Ecto neural progenitor cell (in vitro differentiated cells): ENCODE measurements around the gene HMG20A.
"Not testable (repeated sequence)": the region's sequence is repeated elsewhere in the genome, so short reads cannot be mapped to it uniquely, and the experiment has no call there.

ENCODE experiments used
- DNase-seq: peaks from one replicate; pipeline ENCODE4 v3.0.0-alpha.2; 2018; ENCODE audit warnings: low spot score

The HMG20A gene

DNA sequence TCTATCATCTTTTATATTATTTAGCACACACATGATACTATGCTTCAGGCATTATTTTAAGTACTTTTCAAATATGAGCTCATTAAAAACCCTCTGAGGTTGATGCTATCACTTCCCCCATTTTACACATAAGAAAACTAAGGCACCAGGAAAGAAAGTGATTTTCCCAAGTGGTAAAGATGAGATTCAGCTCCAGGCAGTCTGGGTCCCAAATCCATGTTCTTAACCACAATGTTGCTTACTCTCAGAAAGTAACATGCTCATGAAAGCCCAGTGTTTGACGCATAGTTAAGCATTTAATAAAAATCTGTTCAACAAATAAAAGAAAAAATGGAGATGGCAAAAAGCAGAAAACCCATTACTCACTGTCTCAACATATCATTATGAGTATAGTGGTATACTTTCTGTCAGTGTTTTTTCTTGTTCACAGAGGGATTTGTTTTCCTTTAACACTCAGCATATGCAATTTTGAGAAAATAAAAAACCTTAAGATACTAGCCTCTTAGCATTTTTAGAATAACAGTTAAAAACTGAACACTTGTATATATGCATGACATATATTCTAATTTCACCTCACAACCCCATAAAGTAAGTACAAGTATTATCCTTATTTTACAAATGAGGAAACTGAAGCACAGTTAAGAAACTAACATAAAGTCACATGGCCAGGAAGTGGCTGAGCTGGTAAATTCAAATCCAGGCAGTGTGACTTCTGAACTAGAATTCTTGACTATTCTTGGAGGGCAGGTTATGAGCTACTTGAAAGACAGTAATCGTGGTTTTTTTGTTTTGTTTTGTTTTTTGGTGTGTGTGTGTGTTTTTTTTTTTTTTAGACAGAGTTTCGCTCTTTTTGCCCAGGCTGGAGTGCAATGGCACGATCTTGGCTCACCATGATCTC lies 11.2 kb upstream of the HMG20A start:
- DNase-seq, result no peak

GRCh38 chr15:77410157-77410500 lies 10.6 kb upstream of the HMG20A start:
- not testable (repeated sequence) for DNase-seq

DNA sequence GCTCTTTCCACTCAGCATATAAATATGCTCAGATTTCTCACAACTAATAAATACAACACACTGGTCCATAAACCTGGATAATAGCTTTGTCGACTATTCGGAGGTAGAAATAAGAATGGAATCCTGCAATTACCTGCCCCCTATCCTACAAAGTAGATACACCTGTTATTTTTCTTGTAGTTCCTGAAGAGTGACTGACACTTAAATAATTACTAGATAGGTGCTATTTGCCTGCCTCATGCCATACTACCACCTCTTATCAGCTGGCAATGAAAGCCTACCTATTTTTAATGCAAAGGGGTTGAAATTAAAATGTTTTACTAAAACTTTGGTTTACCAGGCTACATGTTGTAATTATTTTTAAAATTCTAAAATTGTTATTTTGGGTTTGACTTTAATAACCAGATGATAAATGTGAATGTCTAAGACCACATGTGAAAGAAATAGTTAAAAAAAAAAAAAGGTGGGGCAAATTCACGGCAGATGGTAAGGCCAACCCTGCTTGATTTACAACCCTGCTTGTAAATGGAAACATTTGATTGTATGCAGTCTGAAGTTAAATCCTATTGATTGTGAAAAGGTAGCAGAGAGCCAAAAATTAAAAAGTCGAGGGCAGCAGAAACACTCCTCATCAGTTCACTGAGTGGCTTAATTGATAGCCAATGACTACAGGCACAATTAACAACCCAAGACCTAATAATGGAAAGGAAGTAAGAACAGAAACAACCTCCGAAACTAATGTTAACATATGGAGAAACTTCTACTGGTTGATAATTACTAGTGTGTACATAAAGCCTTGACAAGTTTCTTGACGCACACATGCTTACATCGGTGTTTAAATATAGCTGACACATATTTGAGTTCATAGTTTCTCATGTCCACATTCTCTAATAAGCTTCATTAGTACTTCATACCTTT lies 9.7 kb upstream of the HMG20A start:
- no peak for DNase-seq

- DNase-seq, result no peak
Measured at GRCh38 chr15:77411619-77411976, 9.1 kb upstream of the HMG20A start.

- DNase-seq, result no peak
Measured at GRCh38 chr15:77412972-77413698, 7.6 kb upstream of the HMG20A start.

DNA sequence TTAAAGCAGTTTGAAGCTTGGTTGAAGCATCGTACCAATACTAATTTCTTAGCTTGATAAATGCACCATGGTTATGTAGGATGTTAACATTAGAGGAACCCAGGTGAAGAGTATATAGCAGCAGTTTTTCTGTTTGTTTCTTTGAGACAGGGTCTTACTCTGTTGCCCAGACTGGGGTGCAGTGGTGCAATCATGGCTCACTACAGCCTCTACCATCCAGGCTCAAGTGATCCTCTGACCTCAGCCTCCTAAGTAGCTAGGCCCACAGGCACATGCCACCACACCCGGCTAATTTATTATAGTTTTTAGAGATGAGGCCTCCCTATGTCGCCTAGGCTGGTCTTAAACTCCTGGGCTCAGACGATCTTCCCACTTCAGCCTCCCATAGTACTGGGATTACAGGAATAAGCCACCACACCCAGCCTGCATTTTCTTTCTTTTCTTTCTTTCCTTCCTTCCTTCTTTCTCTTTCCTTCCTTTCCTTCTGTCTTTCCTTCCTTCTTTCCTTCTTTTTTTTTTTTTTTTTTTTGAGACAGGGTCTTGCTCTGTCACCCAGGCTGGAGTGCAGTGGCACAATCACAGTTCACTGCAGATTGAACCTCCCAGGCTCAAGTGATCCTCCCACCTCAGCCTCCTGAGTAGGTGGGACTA lies 6.9 kb upstream of the HMG20A start:
- DNase-seq, result no peak

GRCh38 chr15:77414789-77415442 lies 5.8 kb upstream of the HMG20A start:
- no peak for DNase-seq

DNA sequence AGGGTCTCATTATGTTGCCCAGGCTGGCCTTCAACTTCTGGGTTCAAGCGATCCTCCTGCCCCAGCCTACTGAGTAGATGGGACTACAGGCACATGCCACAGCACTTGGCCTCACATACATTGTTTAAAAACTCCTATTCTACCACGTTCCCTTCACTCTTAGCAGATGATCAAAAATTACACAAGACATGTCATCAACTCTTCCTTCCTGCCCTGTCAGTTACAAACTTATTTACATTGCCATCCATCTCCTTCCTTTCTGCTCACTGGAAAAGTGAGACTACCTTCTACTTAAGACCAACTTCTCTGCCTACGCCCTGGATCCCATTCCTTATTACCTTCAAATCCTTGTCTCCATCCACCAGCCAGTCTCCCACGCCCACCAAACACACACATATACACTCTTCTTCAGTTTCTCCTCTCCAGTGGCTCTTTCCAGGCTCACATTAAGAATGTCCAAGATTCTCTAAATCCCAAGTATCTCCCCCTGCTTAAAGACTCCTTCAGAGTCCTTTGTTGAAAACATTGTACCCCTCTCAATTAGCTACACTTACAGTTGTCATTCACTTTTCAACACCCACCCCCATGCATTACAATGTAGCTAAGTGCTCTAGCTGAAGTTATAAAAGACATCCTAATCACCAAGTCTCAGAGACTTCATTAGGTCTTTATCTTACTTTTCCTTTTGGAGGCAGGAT lies 5.1 kb upstream of the HMG20A start:
- DNase-seq, result no peak

DNA sequence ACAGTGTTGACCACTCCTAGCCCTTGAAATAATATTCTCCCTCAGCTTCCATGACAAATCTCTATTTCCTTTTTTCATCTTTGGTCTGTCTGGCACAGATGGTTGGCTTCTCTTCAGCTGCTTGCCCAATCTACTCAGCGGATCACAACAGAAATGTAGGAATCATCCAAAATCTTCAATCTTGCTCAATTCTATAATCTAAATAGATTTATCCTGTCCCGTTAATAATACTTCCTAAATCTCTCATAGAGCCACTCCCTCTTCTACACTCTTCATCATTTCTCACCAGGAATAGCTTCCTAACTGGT lies 4.6 kb upstream of the HMG20A start:
- no peak for DNase-seq

DNA sequence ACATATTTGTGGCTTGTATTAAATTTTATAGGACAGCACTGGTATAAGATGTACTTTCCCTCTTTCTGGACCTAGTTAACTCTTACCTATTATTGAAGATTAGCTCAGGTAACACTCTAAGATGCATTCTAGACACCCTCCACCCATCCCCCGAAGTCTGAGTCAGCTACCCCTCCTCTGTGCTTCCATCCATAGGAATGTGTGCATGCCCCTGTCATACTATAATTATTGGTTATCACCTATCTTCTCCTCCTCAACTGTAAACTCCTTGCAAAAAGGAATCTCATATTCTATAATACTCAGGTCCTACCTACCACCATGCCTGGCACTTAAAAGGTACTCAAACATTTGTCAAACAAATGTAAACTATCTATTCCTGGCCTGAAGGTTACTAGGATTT lies 3.7 kb upstream of the HMG20A start:
- DNase-seq, result no peak

GRCh38 chr15:77417602-77418001 lies 3.1 kb upstream of the HMG20A start:
- DNase-seq, result no peak

DNA sequence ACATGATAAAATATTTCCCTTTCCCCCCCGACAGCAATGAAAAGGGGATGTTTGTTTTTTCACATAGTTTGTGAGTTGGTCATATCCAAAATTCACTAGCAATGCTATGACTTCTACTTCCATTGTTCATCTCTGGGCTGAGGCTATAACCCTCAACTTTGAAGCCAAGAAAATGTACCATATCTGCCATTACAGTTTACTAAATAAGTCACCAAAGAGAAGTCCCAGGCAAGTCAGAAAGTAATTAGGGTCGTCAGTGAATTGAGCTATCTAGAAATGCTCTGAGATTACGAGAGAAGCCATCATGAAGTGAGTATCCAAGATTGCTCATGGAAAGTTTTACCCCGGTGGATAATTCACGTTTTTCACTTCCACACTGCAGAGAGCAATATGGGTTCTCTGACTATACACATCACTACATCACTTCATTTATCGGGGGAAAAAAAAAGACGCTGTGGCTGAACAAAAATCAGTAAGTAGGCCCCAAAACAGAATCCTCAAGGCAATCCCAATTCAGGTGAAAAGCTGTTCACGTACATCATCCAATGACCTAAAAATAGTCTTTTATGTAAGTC lies 2.2 kb upstream of the HMG20A start:
- DNase-seq, result no peak

DNA sequence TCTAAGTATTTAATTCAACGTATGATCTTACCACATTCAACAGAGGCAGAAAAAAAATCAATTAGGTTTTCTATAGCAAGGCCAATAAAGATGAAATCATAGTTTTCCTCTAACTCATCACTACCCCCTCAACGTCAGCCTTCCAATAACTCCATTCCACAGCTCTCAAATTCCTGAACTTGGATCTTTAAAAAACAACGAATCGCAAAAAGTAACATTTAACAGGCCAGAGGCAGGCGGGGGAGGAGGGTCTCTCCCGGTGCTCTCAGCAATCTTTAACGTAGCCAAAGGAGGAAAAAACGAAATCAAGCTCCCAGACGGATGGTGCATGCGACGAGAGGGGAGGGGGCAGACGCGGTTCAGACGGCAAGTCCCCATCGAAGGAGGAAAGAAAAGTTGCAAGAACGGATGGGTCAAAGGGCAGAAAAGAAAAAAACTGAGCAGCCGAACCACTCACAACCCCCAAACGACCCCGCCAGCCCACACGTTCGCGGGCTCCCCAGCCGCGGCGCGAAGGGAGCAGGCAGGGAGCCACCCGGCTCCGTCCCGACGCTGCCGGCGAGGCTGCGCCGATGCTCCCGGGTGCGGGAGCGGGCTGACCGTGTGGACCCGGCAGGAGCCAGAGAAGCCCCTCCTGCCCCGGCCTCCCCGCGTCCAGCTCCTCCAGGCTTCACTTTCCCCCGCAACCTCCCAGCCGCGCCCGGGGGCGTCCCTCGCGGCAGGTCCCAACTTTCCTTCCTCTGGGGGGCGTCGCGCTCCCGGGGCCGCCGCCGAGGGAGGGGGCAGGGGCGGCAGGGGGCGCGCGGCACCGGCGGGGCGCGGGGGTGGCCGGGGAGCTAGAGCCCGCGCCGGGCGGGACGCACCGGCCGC lies 1.5 kb upstream of the HMG20A start:
- DNase-seq, result peak; percentile 78

- DNase-seq, result peak; percentile 98
Measured at GRCh38 chr15:77419836-77420609, 665 bp upstream of the HMG20A start, which contains the start of gene PEAK1. Gene PEAK1, minus strand, starts transcription at chr15:77420104. Its CDS starts 238,178 bp downstream, at chr15:77181926.

GRCh38 chr15:77421370-77421700 lies 647 bp downstream of the HMG20A start:
- DNase-seq, result no peak

DNA sequence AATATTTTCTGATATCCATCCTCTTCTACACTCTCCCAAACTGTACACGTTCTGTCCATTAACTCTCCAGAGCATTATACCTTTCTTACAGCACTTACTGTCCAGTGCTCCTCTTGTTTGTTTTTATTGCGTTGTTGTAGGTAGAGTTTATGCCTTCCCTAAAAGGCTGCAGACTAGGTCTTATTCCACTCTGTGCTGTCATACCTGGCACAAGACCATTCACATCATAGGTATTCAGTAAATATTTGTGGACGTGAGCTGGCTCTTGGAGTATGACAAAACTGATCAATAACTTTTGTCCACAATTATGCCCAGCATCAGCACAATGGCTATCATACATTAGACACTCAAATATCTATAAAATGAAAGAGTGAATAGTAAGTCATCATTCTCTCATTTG lies 4.4 kb downstream of the HMG20A start:
- DNase-seq, result no peak

DNA sequence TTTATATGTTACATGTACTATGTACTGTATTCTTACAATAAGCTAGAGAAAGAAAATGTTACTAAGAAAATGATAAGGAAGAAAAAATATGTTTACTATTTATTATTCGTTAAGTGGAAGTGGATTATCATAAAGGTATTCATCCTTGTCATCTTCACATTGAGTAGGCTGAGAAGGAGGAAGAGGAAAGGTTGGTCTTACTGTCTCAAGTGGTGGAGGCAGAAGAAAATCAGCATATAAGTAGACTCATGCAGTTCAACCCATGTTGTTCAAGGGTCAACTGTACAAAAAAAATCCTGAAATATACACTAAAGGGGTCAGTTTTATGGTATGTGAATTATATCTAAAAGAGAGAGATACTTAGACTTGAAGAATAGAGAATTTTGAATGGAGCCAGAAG lies 5.7 kb downstream of the HMG20A start:
- no peak for DNase-seq

DNA sequence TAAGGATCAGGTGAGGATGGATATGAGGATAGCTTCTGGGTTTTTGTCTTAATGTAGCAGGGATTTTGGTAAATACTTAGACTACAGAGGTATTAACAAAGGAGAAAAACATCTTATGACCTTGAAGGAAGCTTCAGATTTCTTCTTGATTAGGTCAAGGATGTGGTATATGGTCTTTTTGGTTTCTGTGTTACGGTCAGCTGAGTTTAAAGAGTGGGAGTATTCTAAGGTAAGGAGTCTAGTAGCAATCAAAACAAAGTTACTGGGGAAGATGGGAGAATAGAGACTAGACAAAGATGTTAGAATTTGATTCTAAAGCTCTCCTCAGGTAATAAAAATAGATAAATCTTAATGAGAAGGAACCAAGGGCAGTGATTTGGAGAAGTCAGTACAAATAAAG lies 6.2 kb downstream of the HMG20A start:
- no peak for DNase-seq

DNA sequence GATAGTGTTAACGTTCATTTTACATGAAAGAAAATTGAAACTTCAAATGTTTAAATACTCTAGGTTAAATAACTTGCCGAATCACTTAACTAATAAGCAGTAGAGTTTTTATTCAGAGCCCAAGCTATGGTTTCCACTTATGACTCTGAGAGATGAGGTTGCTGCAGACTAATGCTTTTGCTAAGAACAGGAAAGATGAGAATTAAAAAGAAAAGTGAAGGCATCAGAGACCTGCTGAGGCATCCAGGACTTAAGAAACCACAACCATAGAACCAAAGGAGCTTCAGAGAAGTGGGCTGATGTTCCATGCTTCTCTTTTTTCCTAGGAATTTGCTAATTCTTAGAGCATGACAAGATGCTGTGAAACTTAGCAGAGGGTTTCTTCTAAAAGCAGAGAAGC lies 9.5 kb downstream of the HMG20A start:
- no peak for DNase-seq
